Measurements from ENCODE around the gene RGS21.

- TF ChIP-seq CTCF (IDR thresholded peaks at IDR 0.05), result no peak
- no peak for TF ChIP-seq POLR2A (IDR thresholded peaks at IDR 0.05; ENCODE audit: low read depth)
These were observed 41.1 kb downstream of the RGS21 start for GRCh38 chr1:192357924-192358323.
